Measurements from ENCODE around the gene SSNA1. TPM values are rescaled to one million over a fixed set of nuclear protein-coding genes. Genes with fewer than 3 reads are reported as not detected.

Gene SSNA1
- total RNA-seq, 4 donors from 2014 or later, result 26.7 to 69.3 (median 55.8) TPM

DNA sequence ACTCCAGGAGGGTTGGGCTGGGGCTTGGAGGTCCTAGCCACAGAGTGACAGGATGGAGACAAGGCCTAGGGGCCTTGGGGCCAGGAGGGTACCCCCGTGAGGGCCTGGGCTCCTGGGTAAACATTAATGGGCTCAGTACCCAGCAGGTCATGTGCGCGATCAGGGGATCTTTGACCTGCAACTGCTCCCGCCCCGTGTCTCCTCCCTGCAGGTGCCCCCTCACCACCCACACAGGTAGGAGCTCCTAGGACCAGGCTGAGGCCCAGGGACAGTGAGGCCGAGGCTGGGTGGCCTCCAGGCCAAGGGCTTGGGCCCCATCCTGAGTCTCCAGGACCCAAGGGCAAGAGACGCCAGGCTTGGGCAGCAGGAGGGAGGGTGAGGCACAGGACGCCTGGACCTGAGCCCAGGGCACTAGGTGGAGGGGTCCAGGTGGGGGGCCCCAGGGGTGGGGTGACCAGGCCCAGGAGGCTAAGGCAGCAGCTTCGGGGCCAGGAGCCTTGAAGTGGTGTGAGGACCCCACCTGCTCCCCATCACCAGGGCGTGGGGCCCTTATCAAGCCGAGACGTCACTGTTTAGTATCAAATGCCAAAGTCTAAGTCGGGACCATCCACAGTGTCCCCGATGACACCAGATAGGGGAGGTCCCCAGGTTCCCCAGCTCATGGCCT, 42.4 kb downstream of the SSNA1 start, which contains the start of gene SLC34A3:
SLC34A3 (plus strand) TSS at position 197 of the 667 bp plus-strand sequence. CDS start 802 bp downstream, outside the sequence.
- TF ChIP-seq, protein P1, sequence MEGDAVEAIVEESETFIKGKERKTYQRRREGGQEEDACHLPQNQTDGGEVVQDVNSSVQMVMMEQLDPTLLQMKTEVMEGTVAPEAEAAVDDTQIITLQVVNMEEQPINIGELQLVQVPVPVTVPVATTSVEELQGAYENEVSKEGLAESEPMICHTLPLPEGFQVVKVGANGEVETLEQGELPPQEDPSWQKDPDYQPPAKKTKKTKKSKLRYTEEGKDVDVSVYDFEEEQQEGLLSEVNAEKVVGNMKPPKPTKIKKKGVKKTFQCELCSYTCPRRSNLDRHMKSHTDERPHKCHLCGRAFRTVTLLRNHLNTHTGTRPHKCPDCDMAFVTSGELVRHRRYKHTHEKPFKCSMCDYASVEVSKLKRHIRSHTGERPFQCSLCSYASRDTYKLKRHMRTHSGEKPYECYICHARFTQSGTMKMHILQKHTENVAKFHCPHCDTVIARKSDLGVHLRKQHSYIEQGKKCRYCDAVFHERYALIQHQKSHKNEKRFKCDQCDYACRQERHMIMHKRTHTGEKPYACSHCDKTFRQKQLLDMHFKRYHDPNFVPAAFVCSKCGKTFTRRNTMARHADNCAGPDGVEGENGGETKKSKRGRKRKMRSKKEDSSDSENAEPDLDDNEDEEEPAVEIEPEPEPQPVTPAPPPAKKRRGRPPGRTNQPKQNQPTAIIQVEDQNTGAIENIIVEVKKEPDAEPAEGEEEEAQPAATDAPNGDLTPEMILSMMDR (IDR thresholded peaks at IDR 0.05; ENCODE audit: low read depth), result no peak

GRCh38 chr9:137231372-137232039, 43.0 kb downstream of the SSNA1 start:
- TF ChIP-seq, protein P1 (IDR thresholded peaks at IDR 0.05; ENCODE audit: low read depth), result no peak

DNA sequence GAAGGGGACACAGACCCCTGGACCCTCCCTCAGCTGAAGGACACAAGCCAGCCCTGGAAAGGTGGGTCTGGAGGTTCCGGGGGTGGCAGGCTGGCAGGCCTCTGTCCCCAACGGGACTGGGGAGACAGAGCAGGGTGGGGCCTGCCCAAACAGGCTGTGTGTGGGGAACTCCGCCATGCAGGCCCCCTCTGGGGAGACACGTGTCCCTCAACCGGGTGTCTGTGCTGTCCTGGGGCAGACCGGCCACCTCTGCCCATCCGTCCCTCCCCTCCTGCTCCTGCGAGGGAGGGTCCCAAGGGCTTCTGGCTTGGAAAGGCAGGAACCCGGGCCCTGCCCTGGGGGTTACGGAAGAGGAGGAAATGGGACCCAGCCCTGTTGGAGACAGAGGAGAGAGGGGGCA, 43.6 kb downstream of the SSNA1 start:
- TF ChIP-seq, protein P1 (IDR thresholded peaks at IDR 0.05; ENCODE audit: low read depth), result no peak

DNA sequence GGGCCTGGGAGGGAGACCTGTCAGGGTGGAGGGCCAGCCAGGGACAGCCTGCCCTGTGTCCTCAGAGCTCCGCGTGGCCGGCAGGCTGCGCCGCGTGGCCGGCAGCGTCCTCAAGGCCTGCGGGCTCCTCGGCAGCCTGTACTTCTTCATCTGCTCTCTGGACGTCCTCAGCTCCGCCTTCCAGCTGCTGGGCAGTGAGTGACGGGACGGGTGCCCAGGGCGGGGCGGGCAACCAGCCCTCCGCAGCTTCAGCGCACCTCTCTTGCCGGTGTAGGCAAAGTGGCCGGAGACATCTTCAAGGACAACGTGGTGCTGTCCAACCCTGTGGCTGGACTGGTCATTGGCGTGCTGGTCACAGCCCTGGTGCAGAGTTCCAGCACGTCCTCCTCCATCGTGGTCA, 44.0 kb downstream of the SSNA1 start:
- TF ChIP-seq, protein P1 (IDR thresholded peaks at IDR 0.05; ENCODE audit: low read depth), result no peak

- TF ChIP-seq, protein P1 (IDR thresholded peaks at IDR 0.05; ENCODE audit: low read depth), result no peak
These were observed 44.9 kb downstream of the SSNA1 start for GRCh38 chr9:137233143-137233980.

- TF ChIP-seq, protein P1 (IDR thresholded peaks at IDR 0.05; ENCODE audit: low read depth), result no peak
These were observed 45.7 kb downstream of the SSNA1 start for GRCh38 chr9:137234055-137234697.
